ENCODE measurements around the gene BCAS1. TPM values are rescaled to one million over a fixed set of nuclear protein-coding genes. Genes with fewer than 3 reads are reported as not detected.

BCAS1 gene
- total RNA-seq, 1 donor from 2014 or later, result not detected

GRCh38 chr20:54063992-54064676 lies 6.3 kb downstream of the BCAS1 start:
- FAIRE-seq, result no peak
- H3K27me3 ChIP-seq (ENCODE audit: control insufficient read depth, insufficient read depth, low read length), result no peaks in the 10 kb centered on the region

GRCh38 chr20:54063580-54063979 lies 6.8 kb downstream of the BCAS1 start:
- Histone ChIP-seq H3K4me3 (ENCODE audit: low read depth, low read length) (no peak overlapping the region), H3K36me3 (ENCODE audit: control insufficient read depth, insufficient read depth, low read length) (no peaks in the 10 kb centered on the region), H3K27me3 (ENCODE audit: control insufficient read depth, insufficient read depth, low read length) (no peaks in the 10 kb centered on the region)
- TF ChIP-seq CTCF (IDR thresholded peaks at IDR 0.05; ENCODE audit: insufficient read depth, low read length, severe bottlenecking), result no peak
- no peak for DNase-seq (ENCODE audit: low read depth)
- FAIRE-seq, result no peak

More at GRCh38 chr20:54063992-54064676, 6.3 kb downstream of the BCAS1 start:
- Histone ChIP-seq H3K36me3 (ENCODE audit: control insufficient read depth, insufficient read depth, low read length) (no peaks in the 10 kb centered on the region), H3K4me3 (ENCODE audit: low read depth, low read length) (no peak overlapping the region)
- DNase-seq (ENCODE audit: low read depth), result no peak
- no peak for TF ChIP-seq CTCF (IDR thresholded peaks at IDR 0.05; ENCODE audit: insufficient read depth, low read length, severe bottlenecking)

- DNase-seq (ENCODE audit: low read depth) (peak; percentile 59), FAIRE-seq (no peak)
- Histone ChIP-seq H3K27me3 (ENCODE audit: control insufficient read depth, insufficient read depth, low read length) (no peaks in the 10 kb centered on the region), H3K4me3 (ENCODE audit: low read depth, low read length) (no peak overlapping the region), H3K36me3 (ENCODE audit: control insufficient read depth, insufficient read depth, low read length) (no peaks in the 10 kb centered on the region)
- TF ChIP-seq CTCF (IDR thresholded peaks at IDR 0.05; ENCODE audit: insufficient read depth, low read length, severe bottlenecking), result peak; percentile 62
These were observed 7.5 kb downstream of the BCAS1 start for GRCh38 chr20:54062812-54063280.

- Histone ChIP-seq H3K27me3 (ENCODE audit: control insufficient read depth, insufficient read depth, low read length) (no peaks in the 10 kb centered on the region), H3K36me3 (ENCODE audit: control insufficient read depth, insufficient read depth, low read length) (no peaks in the 10 kb centered on the region), H3K4me3 (ENCODE audit: low read depth, low read length) (no peak overlapping the region)
- TF ChIP-seq CTCF (IDR thresholded peaks at IDR 0.05; ENCODE audit: insufficient read depth, low read length, severe bottlenecking), result no peak
- DNase-seq (ENCODE audit: low read depth), result peak; percentile 75
- FAIRE-seq, result no peak
These were observed 9.1 kb downstream of the BCAS1 start for GRCh38 chr20:54061101-54061881.

GRCh38 chr20:54059691-54060364 lies 10.6 kb downstream of the BCAS1 start:
- Histone ChIP-seq H3K4me3 (ENCODE audit: low read depth, low read length) (no peak overlapping the region), H3K27me3 (ENCODE audit: control insufficient read depth, insufficient read depth, low read length) (no peaks in the 10 kb centered on the region), H3K36me3 (ENCODE audit: control insufficient read depth, insufficient read depth, low read length) (no peaks in the 10 kb centered on the region)
- FAIRE-seq (no peak), DNase-seq (ENCODE audit: low read depth) (no peak)
- no peak for TF ChIP-seq CTCF (IDR thresholded peaks at IDR 0.05; ENCODE audit: insufficient read depth, low read length, severe bottlenecking)

Data from bronchial epithelial cell (primary cell).